ENCODE measurements around the gene CCR4. TPM values are rescaled to one million over a fixed set of nuclear protein-coding genes. Genes with fewer than 3 reads are reported as not detected.
"Not testable (repeated sequence)": the region's sequence is repeated elsewhere in the genome, so short reads cannot be mapped to it uniquely, and the experiment has no call there.

CCR4 gene
- polyA plus RNA-seq, 1 donor (not counting 4 experiments of a cell fraction or from before 2014, with no cell fraction given): not detected

DNA sequence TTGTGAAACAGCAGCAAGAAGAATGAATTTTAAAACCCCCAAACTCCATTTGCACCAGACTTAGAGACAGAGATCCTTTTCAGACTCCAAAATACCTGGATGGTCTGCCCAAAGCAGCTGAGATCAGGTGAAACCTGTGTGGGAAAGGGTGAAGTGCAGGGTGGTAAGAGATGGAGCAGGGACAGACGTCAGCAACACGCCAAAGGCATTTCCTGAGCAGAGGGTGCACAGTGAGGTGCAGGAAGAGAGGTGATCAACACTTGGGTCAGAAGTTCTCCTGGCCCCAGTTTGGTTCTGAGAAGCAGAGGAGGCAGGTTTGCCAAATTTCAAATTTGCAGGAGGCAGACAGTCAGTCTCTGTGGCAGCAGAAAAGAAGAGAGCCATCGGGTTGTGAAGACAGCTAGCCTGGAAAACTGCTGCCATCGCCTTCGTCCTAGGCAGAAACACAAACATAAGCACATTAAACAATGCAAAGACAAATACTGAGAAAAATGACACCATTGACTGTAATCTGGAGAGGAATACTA is 9.8 kb downstream of the CCR4 start:
- no peak for DNase-seq (ENCODE audit: low read depth, low spot score)
- Histone ChIP-seq H3K4me1 (ENCODE audit: control insufficient read depth, extremely low read depth, insufficient read depth, low read length) (peaks cover 19% of the 10 kb centered on the region), H3K4me2 (ENCODE audit: control insufficient read depth, extremely low read depth, insufficient read depth, low read depth, low read length) (no peak overlapping the region), H2AFZ (ENCODE audit: control insufficient read depth, low read length) (no peak overlapping the region), H3K36me3 (ENCODE audit: control insufficient read depth in 2 of 2, extremely low read depth in 1 of 2, insufficient read depth in 2 of 2, low read length in 2 of 2) (no peaks in the 10 kb centered on the region), H3K27me3 (ENCODE audit: control insufficient read depth, extremely low read depth, insufficient read depth, low read length) (no peaks in the 10 kb centered on the region), H4K20me1 (ENCODE audit: control insufficient read depth, extremely low read depth, insufficient read depth, low read length) (no peaks in the 10 kb centered on the region), H3K9me3 (ENCODE audit: control insufficient read depth, low read depth, low read length) (peaks cover 4% of the 10 kb centered on the region), H3K9me1 (ENCODE audit: control insufficient read depth, extremely low read depth, insufficient read depth, low read length) (no peaks in the 10 kb centered on the region), H3K27ac (ENCODE audit: control insufficient read depth, insufficient read depth, low read length) (no peak overlapping the region), H3K4me3 (ENCODE audit: control insufficient read depth in 2 of 3, extremely low read depth in 1 of 3, insufficient read depth in 2 of 3, low read depth in 1 of 3, low read length in 3 of 3) (no peak overlapping the region), H3K79me2 (ENCODE audit: control insufficient read depth, insufficient read depth, low read length) (no peaks in the 10 kb centered on the region), H3K9ac (ENCODE audit: control insufficient read depth, extremely low read depth, insufficient read depth, low read length) (no peak overlapping the region)
- dilution Hi-C loops (cut with MboI; ENCODE audit: extremely low pct_ligation_motif_present, low sequenced_read_pairs): no loop called here
- no peak for FAIRE-seq
- no peak for TF ChIP-seq EZH2 (IDR thresholded peaks at IDR 0.05; ENCODE audit: low read length)
- TF ChIP-seq, protein P1, sequence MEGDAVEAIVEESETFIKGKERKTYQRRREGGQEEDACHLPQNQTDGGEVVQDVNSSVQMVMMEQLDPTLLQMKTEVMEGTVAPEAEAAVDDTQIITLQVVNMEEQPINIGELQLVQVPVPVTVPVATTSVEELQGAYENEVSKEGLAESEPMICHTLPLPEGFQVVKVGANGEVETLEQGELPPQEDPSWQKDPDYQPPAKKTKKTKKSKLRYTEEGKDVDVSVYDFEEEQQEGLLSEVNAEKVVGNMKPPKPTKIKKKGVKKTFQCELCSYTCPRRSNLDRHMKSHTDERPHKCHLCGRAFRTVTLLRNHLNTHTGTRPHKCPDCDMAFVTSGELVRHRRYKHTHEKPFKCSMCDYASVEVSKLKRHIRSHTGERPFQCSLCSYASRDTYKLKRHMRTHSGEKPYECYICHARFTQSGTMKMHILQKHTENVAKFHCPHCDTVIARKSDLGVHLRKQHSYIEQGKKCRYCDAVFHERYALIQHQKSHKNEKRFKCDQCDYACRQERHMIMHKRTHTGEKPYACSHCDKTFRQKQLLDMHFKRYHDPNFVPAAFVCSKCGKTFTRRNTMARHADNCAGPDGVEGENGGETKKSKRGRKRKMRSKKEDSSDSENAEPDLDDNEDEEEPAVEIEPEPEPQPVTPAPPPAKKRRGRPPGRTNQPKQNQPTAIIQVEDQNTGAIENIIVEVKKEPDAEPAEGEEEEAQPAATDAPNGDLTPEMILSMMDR (optimal IDR thresholded peaks at IDR 0.05 in 1 of 3, IDR thresholded peaks at IDR 0.05 in 1 of 3, conservative IDR thresholded peaks at IDR 0.05 in 1 of 3; ENCODE audit: extremely low read depth in 1 of 3, insufficient read depth in 2 of 3, low read length in 3 of 3): no peak

DNA sequence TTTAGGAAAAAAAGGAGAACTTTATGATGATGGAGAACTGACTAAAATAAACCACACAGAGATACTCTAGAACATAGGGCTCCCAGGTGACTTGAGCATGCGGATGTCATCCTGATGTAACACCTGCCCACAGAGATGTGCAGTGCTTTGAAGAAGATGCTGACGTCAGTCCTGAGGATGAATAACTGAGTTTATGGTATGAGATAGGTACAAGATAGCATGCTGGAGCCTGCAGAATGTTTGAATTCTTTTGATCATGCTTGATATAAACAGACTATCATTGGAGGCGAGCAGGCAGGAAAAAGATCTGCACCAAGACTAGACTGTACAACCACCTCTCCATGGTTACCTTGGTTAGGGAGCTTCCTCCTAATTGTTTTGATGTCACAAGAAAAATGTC is 12.4 kb downstream of the CCR4 start:
- Histone ChIP-seq H3K36me3 (ENCODE audit: control insufficient read depth in 2 of 2, extremely low read depth in 1 of 2, insufficient read depth in 2 of 2, low read length in 2 of 2) (no peaks in the 10 kb centered on the region), H3K4me3 (ENCODE audit: control insufficient read depth in 2 of 3, extremely low read depth in 1 of 3, insufficient read depth in 2 of 3, low read depth in 1 of 3, low read length in 3 of 3) (no peak overlapping the region), H3K4me2 (ENCODE audit: control insufficient read depth, extremely low read depth, insufficient read depth, low read depth, low read length) (peak overlapping the region; percentile 65), H3K27me3 (ENCODE audit: control insufficient read depth, extremely low read depth, insufficient read depth, low read length) (no peaks in the 10 kb centered on the region), H3K9me3 (ENCODE audit: control insufficient read depth, low read depth, low read length) (peaks cover 4% of the 10 kb centered on the region), H3K4me1 (ENCODE audit: control insufficient read depth, extremely low read depth, insufficient read depth, low read length) (peaks cover 16% of the 10 kb centered on the region), H3K9ac (ENCODE audit: control insufficient read depth, extremely low read depth, insufficient read depth, low read length) (no peak overlapping the region), H3K27ac (ENCODE audit: control insufficient read depth, insufficient read depth, low read length) (no peak overlapping the region), H2AFZ (ENCODE audit: control insufficient read depth, low read length) (no peak overlapping the region), H4K20me1 (ENCODE audit: control insufficient read depth, extremely low read depth, insufficient read depth, low read length) (no peaks in the 10 kb centered on the region), H3K9me1 (ENCODE audit: control insufficient read depth, extremely low read depth, insufficient read depth, low read length) (no peaks in the 10 kb centered on the region), H3K79me2 (ENCODE audit: control insufficient read depth, insufficient read depth, low read length) (no peaks in the 10 kb centered on the region)
- peak; percentile 88 for DNase-seq (ENCODE audit: low read depth, low spot score)
- no peak for TF ChIP-seq EZH2 (IDR thresholded peaks at IDR 0.05; ENCODE audit: low read length)
- TF ChIP-seq, protein P1 (optimal IDR thresholded peaks at IDR 0.05 in 1 of 3, IDR thresholded peaks at IDR 0.05 in 1 of 3, conservative IDR thresholded peaks at IDR 0.05 in 1 of 3; ENCODE audit: extremely low read depth in 1 of 3, insufficient read depth in 2 of 3, low read length in 3 of 3): no peak
- dilution Hi-C loops (cut with MboI; ENCODE audit: extremely low pct_ligation_motif_present, low sequenced_read_pairs): no loop called here
- FAIRE-seq: peak; percentile 90

DNA sequence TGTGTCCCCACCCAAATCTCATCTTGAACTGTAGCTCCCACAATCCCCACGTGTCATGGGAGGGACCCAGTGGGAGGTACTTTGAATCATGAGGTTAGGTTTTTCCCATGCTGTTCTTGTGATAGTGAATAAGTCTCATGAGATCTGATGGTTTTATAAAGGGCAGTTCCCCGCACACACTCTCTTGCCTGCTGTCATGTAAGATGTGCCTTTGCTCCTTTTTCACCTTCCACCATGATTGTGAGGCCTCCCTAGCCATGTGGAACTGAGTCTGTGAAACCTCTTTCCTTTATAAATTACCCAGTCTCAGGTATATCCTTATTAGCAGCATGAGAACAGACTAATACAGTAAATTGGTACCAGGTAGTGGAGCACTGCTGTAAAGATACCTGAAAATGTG is 13.3 kb downstream of the CCR4 start:
- H3K4me3 ChIP-seq (ENCODE audit: control insufficient read depth in 2 of 3, extremely low read depth in 1 of 3, insufficient read depth in 2 of 3, low read depth in 1 of 3, low read length in 3 of 3); H3K27me3 ChIP-seq (ENCODE audit: control insufficient read depth, extremely low read depth, insufficient read depth, low read length); H4K20me1 ChIP-seq (ENCODE audit: control insufficient read depth, extremely low read depth, insufficient read depth, low read length); FAIRE-seq; H3K36me3 ChIP-seq (ENCODE audit: control insufficient read depth in 2 of 2, extremely low read depth in 1 of 2, insufficient read depth in 2 of 2, low read length in 2 of 2); H3K9me1 ChIP-seq (ENCODE audit: control insufficient read depth, extremely low read depth, insufficient read depth, low read length); H3K79me2 ChIP-seq (ENCODE audit: control insufficient read depth, insufficient read depth, low read length); H2AFZ ChIP-seq (ENCODE audit: control insufficient read depth, low read length); H3K9ac ChIP-seq (ENCODE audit: control insufficient read depth, extremely low read depth, insufficient read depth, low read length); H3K4me2 ChIP-seq (ENCODE audit: control insufficient read depth, extremely low read depth, insufficient read depth, low read depth, low read length); dilution Hi-C loops (cut with MboI; ENCODE audit: extremely low pct_ligation_motif_present, low sequenced_read_pairs); H3K9me3 ChIP-seq (ENCODE audit: control insufficient read depth, low read depth, low read length); H3K27ac ChIP-seq (ENCODE audit: control insufficient read depth, insufficient read depth, low read length); DNase-seq (ENCODE audit: low read depth, low spot score): not testable (repeated sequence)
- peaks cover 11% of the 10 kb centered on the region for H3K4me1 ChIP-seq (ENCODE audit: control insufficient read depth, extremely low read depth, insufficient read depth, low read length)

DNA sequence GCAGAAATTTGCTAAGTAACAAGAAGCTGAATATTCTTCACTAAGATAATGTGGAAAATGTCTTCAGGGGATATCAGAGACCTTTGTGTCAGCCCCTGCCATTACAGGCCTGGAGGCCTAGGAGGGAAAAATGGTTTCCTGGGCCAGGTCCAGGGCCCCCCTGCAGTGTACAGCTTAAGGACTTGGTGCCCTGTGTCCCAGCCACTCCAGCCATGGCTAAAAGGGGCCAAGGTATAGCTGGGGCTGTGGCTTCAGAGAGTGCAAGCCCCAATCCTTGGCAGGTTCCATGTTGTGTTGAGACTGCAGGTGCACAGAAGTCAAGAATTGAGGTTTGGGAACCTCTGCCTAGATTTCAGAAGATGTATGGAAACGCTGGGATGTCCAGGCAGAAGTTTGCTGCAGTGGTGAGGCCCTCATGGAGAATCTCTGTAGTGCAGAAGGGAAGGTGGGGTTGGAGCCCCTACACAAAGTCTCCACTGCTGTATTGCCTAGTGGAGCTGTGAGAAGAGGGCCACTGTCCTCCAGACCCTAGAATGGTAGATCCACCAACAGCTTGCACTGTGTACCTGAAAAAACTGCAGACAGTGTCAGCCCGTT is 14.3 kb downstream of the CCR4 start:
- H3K27me3 ChIP-seq (ENCODE audit: control insufficient read depth, extremely low read depth, insufficient read depth, low read length); H3K4me2 ChIP-seq (ENCODE audit: control insufficient read depth, extremely low read depth, insufficient read depth, low read depth, low read length); H3K9me1 ChIP-seq (ENCODE audit: control insufficient read depth, extremely low read depth, insufficient read depth, low read length); H3K4me3 ChIP-seq (ENCODE audit: control insufficient read depth in 2 of 3, extremely low read depth in 1 of 3, insufficient read depth in 2 of 3, low read depth in 1 of 3, low read length in 3 of 3); FAIRE-seq; H2AFZ ChIP-seq (ENCODE audit: control insufficient read depth, low read length); H3K9me3 ChIP-seq (ENCODE audit: control insufficient read depth, low read depth, low read length); H4K20me1 ChIP-seq (ENCODE audit: control insufficient read depth, extremely low read depth, insufficient read depth, low read length); H3K79me2 ChIP-seq (ENCODE audit: control insufficient read depth, insufficient read depth, low read length); DNase-seq (ENCODE audit: low read depth, low spot score); dilution Hi-C loops (cut with MboI; ENCODE audit: extremely low pct_ligation_motif_present, low sequenced_read_pairs); H3K36me3 ChIP-seq (ENCODE audit: control insufficient read depth in 2 of 2, extremely low read depth in 1 of 2, insufficient read depth in 2 of 2, low read length in 2 of 2); H3K27ac ChIP-seq (ENCODE audit: control insufficient read depth, insufficient read depth, low read length); H3K9ac ChIP-seq (ENCODE audit: control insufficient read depth, extremely low read depth, insufficient read depth, low read length): not testable (repeated sequence)
- H3K4me1 ChIP-seq (ENCODE audit: control insufficient read depth, extremely low read depth, insufficient read depth, low read length): peaks cover 11% of the 10 kb centered on the region

All from keratinocyte (primary cell).